ENCODE data around the gene RMND5A. TPM values are rescaled to one million over a fixed set of nuclear protein-coding genes. Genes with fewer than 3 reads are reported as not detected.

RMND5A gene
- total and polyA plus RNA-seq, 5 donors from 2014 or later = 13.5 to 27.6 (median 15.8) TPM

DNA sequence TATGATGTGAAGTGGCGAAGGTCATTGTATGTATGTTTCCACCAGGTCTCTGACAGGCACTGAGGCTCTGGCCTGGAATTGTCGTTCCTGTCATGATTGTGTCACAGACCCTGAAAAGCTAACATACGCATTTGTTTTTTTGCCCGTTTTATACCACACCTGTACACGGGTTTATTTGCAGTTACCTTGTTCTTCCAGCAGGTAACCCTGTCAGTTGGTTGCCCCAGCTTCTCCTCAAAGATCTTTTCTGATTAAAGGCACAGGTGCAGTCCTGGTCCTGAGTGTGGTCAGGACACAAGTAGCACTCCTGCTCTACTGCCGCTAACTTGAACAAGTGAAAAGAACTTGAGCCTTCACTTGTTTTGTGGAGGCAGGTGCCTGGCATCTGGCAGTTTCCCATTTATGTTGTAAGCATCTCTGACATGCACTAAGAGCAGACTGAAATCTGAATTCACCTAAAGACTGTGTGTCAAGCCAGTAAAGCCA, 50.8 kb downstream of the RMND5A start:
- Mint-ChIP-seq H3K4me3 (no peak overlapping the region), H3K9me3 (no peaks in the 10 kb centered on the region), H3K27ac (no peak overlapping the region), H3K36me3 (peaks cover 58% of the 10 kb centered on the region), H3K4me1 (peaks cover 0 to 4% (median 0%) of the 10 kb centered on the region in 4 donors), H3K27me3 (no peaks in the 10 kb centered on the region)
- Histone ChIP-seq H3K4me1 (ENCODE audit: control insufficient read depth, insufficient read depth, low read length, poor library complexity, severe bottlenecking) (no peaks in the 10 kb centered on the region), H3K36me3 (ENCODE audit: control insufficient read depth, insufficient read depth, low read length) (peaks cover 84% of the 10 kb centered on the region), H3K9me3 (ENCODE audit: control insufficient read depth in 2 of 2, low read length in 2 of 2) (no peaks in the 10 kb centered on the region), H3K27me3 (ENCODE audit: control insufficient read depth, insufficient read depth, low read length) (no peaks in the 10 kb centered on the region), H3K4me3 (ENCODE audit: low read depth, low read length) (no peak overlapping the region), H3K27ac (ENCODE audit: insufficient read depth, low read length, poor library complexity, severe bottlenecking) (no peak overlapping the region)
- DNase-seq (no peak), ATAC-seq (ENCODE audit: low read depth in 2 of 2) (no peak)

DNA sequence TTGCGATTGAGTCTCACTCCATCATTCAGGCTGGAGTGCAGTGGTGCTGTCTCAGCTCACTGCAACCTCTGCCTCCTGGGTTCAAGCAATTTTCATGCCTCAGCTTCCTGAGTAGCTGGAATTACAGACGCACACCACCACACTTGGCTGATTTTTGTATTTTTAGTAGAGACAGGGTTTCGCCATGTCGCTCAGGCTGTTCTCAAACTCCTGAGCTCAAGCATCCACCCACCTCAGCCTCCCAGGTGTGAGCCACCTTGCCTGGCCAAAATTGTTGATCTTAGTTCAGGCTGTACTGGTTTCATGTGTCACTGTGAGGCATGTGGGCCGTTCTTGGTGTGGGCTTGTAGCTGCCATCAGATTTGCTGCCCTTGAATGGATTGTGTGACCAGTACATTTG, 52.5 kb downstream of the RMND5A start:
- Mint-ChIP-seq H3K27me3 (no peaks in the 10 kb centered on the region), H3K27ac (peak overlapping the region in 1 of 3 donors; percentile 23), H3K4me1 (peaks cover 0 to 4% (median 0%) of the 10 kb centered on the region in 4 donors), H3K36me3 (peaks cover 62% of the 10 kb centered on the region), H3K4me3 (no peak overlapping the region), H3K9me3 (no peaks in the 10 kb centered on the region)
- ATAC-seq (ENCODE audit: low read depth in 2 of 2) (no peak), DNase-seq (no peak)
- Histone ChIP-seq H3K27ac (ENCODE audit: insufficient read depth, low read length, poor library complexity, severe bottlenecking) (no peak overlapping the region), H3K4me1 (ENCODE audit: control insufficient read depth, insufficient read depth, low read length, poor library complexity, severe bottlenecking) (no peaks in the 10 kb centered on the region), H3K9me3 (ENCODE audit: control insufficient read depth in 2 of 2, low read length in 2 of 2) (no peaks in the 10 kb centered on the region), H3K4me3 (ENCODE audit: low read depth, low read length) (no peak overlapping the region), H3K27me3 (ENCODE audit: control insufficient read depth, insufficient read depth, low read length) (no peaks in the 10 kb centered on the region), H3K36me3 (ENCODE audit: control insufficient read depth, insufficient read depth, low read length) (peaks cover 68% of the 10 kb centered on the region)

DNA sequence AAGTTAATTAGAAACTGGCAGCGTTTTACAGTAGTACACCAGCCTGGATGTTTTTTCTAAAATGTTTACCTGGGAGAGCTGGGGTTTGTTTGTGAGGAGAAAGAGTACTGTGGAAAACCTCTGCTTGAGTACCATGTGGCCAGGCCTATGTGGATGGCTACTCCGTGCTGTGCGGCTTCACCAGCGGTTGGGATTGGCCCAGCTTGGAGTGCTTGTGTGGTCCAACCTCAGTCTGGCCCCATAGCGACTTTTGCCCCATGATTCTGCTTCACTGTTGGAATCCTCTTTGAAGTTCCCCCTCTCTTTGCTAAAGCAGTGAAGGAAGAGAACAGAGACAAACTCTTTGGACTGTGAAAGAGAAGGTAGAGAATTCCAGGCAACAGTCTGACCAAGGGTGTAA, 54.8 kb downstream of the RMND5A start:
- H3K9me3 ChIP-seq (ENCODE audit: control insufficient read depth in 2 of 2, low read length in 2 of 2) = no peaks in the 10 kb centered on the region
- Mint-ChIP-seq H3K36me3 (peaks cover 52% of the 10 kb centered on the region), H3K9me3 (no peaks in the 10 kb centered on the region), H3K4me3 (no peak overlapping the region), H3K4me1 (peaks cover 0 to 4% (median 0%) of the 10 kb centered on the region in 4 donors), H3K27ac (no peak overlapping the region), H3K27me3 (no peaks in the 10 kb centered on the region)
- H3K36me3 ChIP-seq (ENCODE audit: control insufficient read depth, insufficient read depth, low read length) = peaks cover 51% of the 10 kb centered on the region
- H3K27ac ChIP-seq (ENCODE audit: insufficient read depth, low read length, poor library complexity, severe bottlenecking) = no peak overlapping the region
- H3K27me3 ChIP-seq (ENCODE audit: control insufficient read depth, insufficient read depth, low read length) = no peaks in the 10 kb centered on the region
- no peaks in the 10 kb centered on the region for H3K4me1 ChIP-seq (ENCODE audit: control insufficient read depth, insufficient read depth, low read length, poor library complexity, severe bottlenecking)
- no peak overlapping the region for H3K4me3 ChIP-seq (ENCODE audit: low read depth, low read length)
- ATAC-seq (ENCODE audit: low read depth in 2 of 2) (no peak), DNase-seq (no peak)

DNA sequence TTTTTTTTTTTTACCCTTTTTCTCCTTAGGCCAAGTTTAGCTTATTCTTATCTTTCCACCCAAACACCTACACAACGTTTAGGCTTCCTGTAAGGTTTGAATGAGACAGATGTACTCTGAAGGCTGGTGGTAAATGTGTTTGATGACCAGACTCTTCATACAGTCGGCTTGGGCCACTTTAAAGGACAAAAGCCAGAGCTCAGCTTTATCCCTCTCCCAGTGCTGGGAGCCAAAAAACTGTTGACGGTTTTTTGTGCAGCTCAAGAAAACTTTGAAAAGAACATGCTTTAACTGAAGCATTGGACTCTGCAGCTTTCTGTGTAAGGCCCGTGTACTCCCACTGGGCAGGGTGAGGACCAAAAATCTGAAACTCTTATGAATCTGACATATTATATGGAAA, 55.2 kb downstream of the RMND5A start:
- Histone ChIP-seq H3K27me3 (ENCODE audit: control insufficient read depth, insufficient read depth, low read length) (no peaks in the 10 kb centered on the region), H3K4me3 (ENCODE audit: low read depth, low read length) (no peak overlapping the region), H3K9me3 (ENCODE audit: control insufficient read depth in 2 of 2, low read length in 2 of 2) (no peaks in the 10 kb centered on the region), H3K27ac (ENCODE audit: insufficient read depth, low read length, poor library complexity, severe bottlenecking) (no peak overlapping the region), H3K36me3 (ENCODE audit: control insufficient read depth, insufficient read depth, low read length) (peaks cover 46% of the 10 kb centered on the region), H3K4me1 (ENCODE audit: control insufficient read depth, insufficient read depth, low read length, poor library complexity, severe bottlenecking) (no peaks in the 10 kb centered on the region)
- Mint-ChIP-seq H3K4me1 (peaks cover 0 to 4% (median 0%) of the 10 kb centered on the region in 4 donors), H3K4me3 (no peak overlapping the region), H3K27me3 (no peaks in the 10 kb centered on the region), H3K36me3 (peaks cover 49% of the 10 kb centered on the region), H3K27ac (no peak overlapping the region), H3K9me3 (no peaks in the 10 kb centered on the region)
- DNase-seq (no peak), ATAC-seq (ENCODE audit: low read depth in 2 of 2) (no peak)

DNA sequence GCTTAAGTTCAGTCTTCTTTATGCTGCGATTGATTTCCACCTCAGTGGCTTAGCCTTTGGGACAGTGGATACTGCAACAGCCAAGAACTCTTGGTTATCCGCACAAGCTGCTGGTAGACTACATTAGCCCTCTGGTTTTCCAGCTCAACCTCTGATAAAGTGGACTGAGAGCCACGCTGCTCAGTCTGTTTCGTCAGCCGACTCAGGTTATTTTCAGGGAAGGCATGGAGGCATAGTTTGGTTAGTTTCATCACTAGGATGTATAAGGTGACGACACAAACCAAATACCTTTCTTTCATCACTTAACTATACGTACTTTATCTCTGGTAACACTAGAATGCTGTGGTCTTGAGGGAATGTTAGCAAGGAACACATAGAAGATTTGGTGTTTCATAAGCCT, 56.4 kb downstream of the RMND5A start:
- Mint-ChIP-seq H3K36me3 (peaks cover 37% of the 10 kb centered on the region), H3K27ac (no peak overlapping the region), H3K9me3 (no peaks in the 10 kb centered on the region), H3K27me3 (no peaks in the 10 kb centered on the region), H3K4me3 (no peak overlapping the region), H3K4me1 (peaks cover 0 to 4% (median 0%) of the 10 kb centered on the region in 4 donors)
- no peak overlapping the region for H3K27ac ChIP-seq (ENCODE audit: insufficient read depth, low read length, poor library complexity, severe bottlenecking)
- H3K4me3 ChIP-seq (ENCODE audit: low read depth, low read length) = no peak overlapping the region
- no peaks in the 10 kb centered on the region for H3K4me1 ChIP-seq (ENCODE audit: control insufficient read depth, insufficient read depth, low read length, poor library complexity, severe bottlenecking)
- H3K9me3 ChIP-seq (ENCODE audit: control insufficient read depth in 2 of 2, low read length in 2 of 2) = no peaks in the 10 kb centered on the region
- ATAC-seq (ENCODE audit: low read depth in 2 of 2) = no peak
- no peak for DNase-seq
- H3K27me3 ChIP-seq (ENCODE audit: control insufficient read depth, insufficient read depth, low read length) = no peaks in the 10 kb centered on the region
- H3K36me3 ChIP-seq (ENCODE audit: control insufficient read depth, insufficient read depth, low read length) = peaks cover 35% of the 10 kb centered on the region

DNA sequence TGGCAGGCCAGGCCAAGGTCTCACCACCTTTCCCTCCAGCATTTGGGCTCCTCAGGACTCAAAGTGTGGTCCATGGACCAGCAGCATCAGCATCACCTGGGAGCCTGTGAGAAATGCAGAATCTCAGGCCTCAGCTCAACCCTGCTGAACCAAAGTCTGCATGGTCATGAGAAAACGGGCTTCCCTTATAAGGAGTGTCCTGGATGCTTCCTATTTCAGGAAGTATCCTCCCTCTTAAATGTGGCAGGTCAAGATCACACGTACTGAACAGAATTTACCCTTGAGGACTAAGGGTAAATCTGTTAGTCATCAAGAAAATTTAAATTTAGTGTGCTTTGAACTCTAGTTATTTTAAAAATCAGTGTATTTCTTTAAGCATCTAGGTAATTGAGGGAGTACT, 58.9 kb downstream of the RMND5A start:
- H3K27me3 ChIP-seq (ENCODE audit: control insufficient read depth, insufficient read depth, low read length) = no peaks in the 10 kb centered on the region
- H3K9me3 Mint-ChIP-seq = no peaks in the 10 kb centered on the region
- H3K4me3 ChIP-seq (ENCODE audit: low read depth, low read length) = no peak overlapping the region
- H3K4me1 Mint-ChIP-seq = no peaks in the 10 kb centered on the region
- no peak overlapping the region for H3K27ac Mint-ChIP-seq
- ATAC-seq (ENCODE audit: low read depth in 2 of 2) (no peak), DNase-seq (no peak)
- no peaks in the 10 kb centered on the region for H3K4me1 ChIP-seq (ENCODE audit: control insufficient read depth, insufficient read depth, low read length, poor library complexity, severe bottlenecking)
- H3K27me3 Mint-ChIP-seq = no peaks in the 10 kb centered on the region
- no peak overlapping the region for H3K4me3 Mint-ChIP-seq
- H3K36me3 ChIP-seq (ENCODE audit: control insufficient read depth, insufficient read depth, low read length) = peaks cover 13% of the 10 kb centered on the region
- H3K27ac ChIP-seq (ENCODE audit: insufficient read depth, low read length, poor library complexity, severe bottlenecking) = no peak overlapping the region
- no peaks in the 10 kb centered on the region for H3K9me3 ChIP-seq (ENCODE audit: control insufficient read depth in 2 of 2, low read length in 2 of 2)
- H3K36me3 Mint-ChIP-seq = peaks cover 18% of the 10 kb centered on the region

DNA sequence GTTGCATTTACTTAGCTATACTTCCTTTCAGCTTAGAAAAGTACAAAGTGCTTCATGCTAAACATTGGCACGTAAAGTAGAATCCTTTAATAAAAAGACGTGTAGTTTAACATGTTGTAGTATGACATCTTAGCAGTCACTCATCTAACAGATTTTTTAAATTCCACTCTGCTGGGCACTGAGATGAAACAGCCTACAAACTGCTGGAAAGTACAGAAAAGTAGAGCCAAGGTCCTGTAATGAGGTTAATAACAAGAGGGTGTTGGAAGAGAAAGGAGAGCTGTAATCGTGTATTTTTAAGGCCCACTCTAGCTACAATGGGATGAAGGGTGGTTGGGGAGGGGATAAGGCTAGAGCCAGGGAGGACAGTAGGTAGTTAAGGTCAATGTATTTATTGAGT, 59.9 kb downstream of the RMND5A start:
- H3K9me3 ChIP-seq (ENCODE audit: control insufficient read depth in 2 of 2, low read length in 2 of 2) = no peaks in the 10 kb centered on the region
- no peak for ATAC-seq (ENCODE audit: low read depth in 2 of 2)
- Mint-ChIP-seq H3K9me3 (no peaks in the 10 kb centered on the region), H3K27me3 (peaks cover 3% of the 10 kb centered on the region), H3K4me3 (no peak overlapping the region), H3K36me3 (peaks cover 12% of the 10 kb centered on the region), H3K27ac (no peak overlapping the region), H3K4me1 (peaks cover 0 to 2% (median 0%) of the 10 kb centered on the region in 4 donors)
- DNase-seq = no peak
- no peak overlapping the region for H3K27ac ChIP-seq (ENCODE audit: insufficient read depth, low read length, poor library complexity, severe bottlenecking)
- H3K4me3 ChIP-seq (ENCODE audit: low read depth, low read length) = no peak overlapping the region
- H3K36me3 ChIP-seq (ENCODE audit: control insufficient read depth, insufficient read depth, low read length) = peaks cover 3% of the 10 kb centered on the region
- H3K4me1 ChIP-seq (ENCODE audit: control insufficient read depth, insufficient read depth, low read length, poor library complexity, severe bottlenecking) = no peaks in the 10 kb centered on the region
- no peaks in the 10 kb centered on the region for H3K27me3 ChIP-seq (ENCODE audit: control insufficient read depth, insufficient read depth, low read length)

DNA sequence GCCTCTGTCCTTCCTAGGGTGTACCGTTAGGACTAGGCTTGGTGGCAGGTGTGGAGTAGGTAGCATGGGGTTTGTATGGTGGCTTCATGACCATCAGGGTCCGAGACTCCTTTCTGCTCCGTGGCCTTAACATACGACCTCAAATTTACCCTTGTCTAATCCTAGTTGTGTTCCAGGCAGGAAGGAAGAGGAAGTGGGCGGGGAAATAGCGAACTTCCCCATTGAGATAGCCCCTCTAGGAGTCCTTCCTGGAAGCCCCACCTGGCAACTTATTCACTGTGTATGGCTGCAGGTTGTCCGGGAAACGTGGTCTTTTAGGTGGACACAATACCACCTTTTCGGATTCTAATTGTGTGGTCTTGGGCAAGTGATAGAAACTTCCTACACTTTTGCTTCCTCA, 61.3 kb downstream of the RMND5A start:
- H3K27me3 ChIP-seq (ENCODE audit: control insufficient read depth, insufficient read depth, low read length) = peaks cover 2% of the 10 kb centered on the region
- no peaks in the 10 kb centered on the region for H3K9me3 ChIP-seq (ENCODE audit: control insufficient read depth in 2 of 2, low read length in 2 of 2)
- H3K4me3 Mint-ChIP-seq = no peak overlapping the region
- H3K27ac Mint-ChIP-seq = no peak overlapping the region
- peaks cover 7% of the 10 kb centered on the region for H3K36me3 Mint-ChIP-seq
- peaks cover 0 to 2% (median 0%) of the 10 kb centered on the region in 4 donors for H3K4me1 Mint-ChIP-seq
- no peaks in the 10 kb centered on the region for H3K9me3 Mint-ChIP-seq
- H3K4me1 ChIP-seq (ENCODE audit: control insufficient read depth, insufficient read depth, low read length, poor library complexity, severe bottlenecking) = no peaks in the 10 kb centered on the region
- H3K4me3 ChIP-seq (ENCODE audit: low read depth, low read length) = no peak overlapping the region
- no peak overlapping the region for H3K27ac ChIP-seq (ENCODE audit: insufficient read depth, low read length, poor library complexity, severe bottlenecking)
- DNase-seq (no peak), ATAC-seq (ENCODE audit: low read depth in 2 of 2) (no peak)
- no peaks in the 10 kb centered on the region for H3K36me3 ChIP-seq (ENCODE audit: control insufficient read depth, insufficient read depth, low read length)
- peaks cover 8% of the 10 kb centered on the region for H3K27me3 Mint-ChIP-seq

Data from CD4-positive, CD25-positive, alpha-beta regulatory T cell (primary cell).